KMS-11 (cell line): ENCODE measurements around the gene DYNC1LI1.
"Not testable (repeated sequence)": the region's sequence is repeated elsewhere in the genome, so short reads cannot be mapped to it uniquely, and the experiment has no call there.

Source experiments
- H2AFZ ChIP-seq: fragments of 200-600 bp; sonication (generic); 2 replicates; pipeline ENCODE4 v1.6.1; 2016; ENCODE audit warnings: antibody characterized with exemption, mixed run types, low read depth
- H3K27ac ChIP-seq: fragments of 200-600 bp; sonication (generic); 2 replicates; pipeline ENCODE4 v1.6.1; 2016; ENCODE audit warnings: mild to moderate bottlenecking, mixed run types
- H3K27me3 ChIP-seq: fragments of 200-600 bp; sonication (generic); 2 replicates; pipeline ENCODE4 v1.6.1; 2017; ENCODE audit warnings: mild to moderate bottlenecking, low read depth, mixed run types, moderate library complexity; ENCODE audit not compliant: insufficient read depth
- H3K36me3 ChIP-seq: fragments of 200-600 bp; sonication (generic); 2 replicates; pipeline ENCODE4 v1.6.1; 2017; ENCODE audit warnings: mild to moderate bottlenecking, mixed run types; ENCODE audit not compliant: insufficient read depth
- H3K4me1 ChIP-seq: fragments of 200-600 bp; sonication (generic); 2 replicates; pipeline ENCODE4 v1.6.1; 2016; ENCODE audit warnings: mild to moderate bottlenecking, low read depth, mixed run types; ENCODE audit not compliant: poor library complexity, severe bottlenecking
- H3K4me2 ChIP-seq: fragments of 200-600 bp; sonication (generic); 2 replicates; pipeline ENCODE4 v1.7.0; 2016; ENCODE audit warnings: mild to moderate bottlenecking, mixed run types
- H3K4me3 ChIP-seq: fragments of 200-600 bp; sonication (generic); IDR thresholded peaks from 2 replicates; pipeline ENCODE4 v1.6.1; 2017; ENCODE audit warnings: low read depth, low read length, mixed read lengths; ENCODE audit not compliant: insufficient read depth
- H3K79me2 ChIP-seq: fragments of 200-600 bp; sonication (generic); 2 replicates; pipeline ENCODE4 v1.6.1; 2016; ENCODE audit warnings: low read depth, mixed run types; ENCODE audit not compliant: insufficient read depth
- H3K9ac ChIP-seq: fragments of 200-600 bp; sonication (generic); 2 replicates; pipeline ENCODE4 v1.6.1; 2016; ENCODE audit warnings: mild to moderate bottlenecking, mixed run types
- H4K20me1 ChIP-seq: fragments of 200-600 bp; sonication (generic); 2 replicates; pipeline ENCODE4 v1.6.1; 2016; ENCODE audit warnings: mild to moderate bottlenecking, mixed run types; ENCODE audit not compliant: insufficient read depth
- TF ChIP-seq, protein P1 (sequence below): fragments of 200-600 bp; sonication (generic); conservative IDR thresholded peaks from 2 replicates; pipeline ENCODE4 v1.6.1; 2017; ENCODE audit warnings: low read depth, mild to moderate bottlenecking, antibody characterized with exemption, low read length, moderate library complexity, mixed read lengths

The DYNC1LI1 gene

DNA sequence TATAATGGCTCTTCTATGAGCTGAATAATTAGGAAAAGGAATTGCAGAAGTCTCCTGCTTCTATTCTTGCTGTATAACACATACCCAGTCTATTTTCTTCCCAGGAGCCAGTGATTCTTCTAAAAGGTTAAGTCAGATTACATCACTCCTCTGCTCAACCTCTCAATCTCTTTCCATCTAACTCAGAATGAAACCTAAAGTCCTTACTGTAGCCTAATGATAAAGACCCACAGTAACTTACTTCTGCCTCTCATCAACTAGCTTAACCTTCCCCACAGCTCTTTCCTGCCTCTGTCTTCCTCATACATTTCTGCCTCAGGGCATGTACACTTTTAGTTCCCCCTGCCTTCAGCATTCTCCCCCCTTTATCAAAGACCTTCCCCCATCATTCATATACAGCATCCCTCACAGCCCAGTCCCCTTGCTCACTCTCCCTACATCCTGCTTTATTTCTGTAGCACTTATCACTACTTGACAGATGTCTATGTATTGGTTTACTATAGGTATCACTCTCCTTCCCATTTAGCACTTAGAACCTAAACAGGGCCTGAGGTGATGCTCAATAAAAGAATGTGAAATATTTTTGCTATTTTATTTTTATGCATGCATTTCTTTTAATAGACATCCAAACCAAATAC lies 39.5 kb downstream of the DYNC1LI1 start:
- no peaks in the 10 kb centered on the region for H4K20me1 ChIP-seq
- H3K27ac ChIP-seq: no peak overlapping the region
- H2AFZ ChIP-seq: no peak overlapping the region
- H3K79me2 ChIP-seq: no peaks in the 10 kb centered on the region
- no peaks in the 10 kb centered on the region for H3K36me3 ChIP-seq
- no peak overlapping the region for H3K9ac ChIP-seq
- H3K4me2 ChIP-seq: no peak overlapping the region
- H3K27me3 ChIP-seq: no peaks in the 10 kb centered on the region
- H3K4me1 ChIP-seq: no peaks in the 10 kb centered on the region
- TF ChIP-seq, protein P1, sequence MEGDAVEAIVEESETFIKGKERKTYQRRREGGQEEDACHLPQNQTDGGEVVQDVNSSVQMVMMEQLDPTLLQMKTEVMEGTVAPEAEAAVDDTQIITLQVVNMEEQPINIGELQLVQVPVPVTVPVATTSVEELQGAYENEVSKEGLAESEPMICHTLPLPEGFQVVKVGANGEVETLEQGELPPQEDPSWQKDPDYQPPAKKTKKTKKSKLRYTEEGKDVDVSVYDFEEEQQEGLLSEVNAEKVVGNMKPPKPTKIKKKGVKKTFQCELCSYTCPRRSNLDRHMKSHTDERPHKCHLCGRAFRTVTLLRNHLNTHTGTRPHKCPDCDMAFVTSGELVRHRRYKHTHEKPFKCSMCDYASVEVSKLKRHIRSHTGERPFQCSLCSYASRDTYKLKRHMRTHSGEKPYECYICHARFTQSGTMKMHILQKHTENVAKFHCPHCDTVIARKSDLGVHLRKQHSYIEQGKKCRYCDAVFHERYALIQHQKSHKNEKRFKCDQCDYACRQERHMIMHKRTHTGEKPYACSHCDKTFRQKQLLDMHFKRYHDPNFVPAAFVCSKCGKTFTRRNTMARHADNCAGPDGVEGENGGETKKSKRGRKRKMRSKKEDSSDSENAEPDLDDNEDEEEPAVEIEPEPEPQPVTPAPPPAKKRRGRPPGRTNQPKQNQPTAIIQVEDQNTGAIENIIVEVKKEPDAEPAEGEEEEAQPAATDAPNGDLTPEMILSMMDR: no peak
- H3K4me3 ChIP-seq: no peak overlapping the region

DNA sequence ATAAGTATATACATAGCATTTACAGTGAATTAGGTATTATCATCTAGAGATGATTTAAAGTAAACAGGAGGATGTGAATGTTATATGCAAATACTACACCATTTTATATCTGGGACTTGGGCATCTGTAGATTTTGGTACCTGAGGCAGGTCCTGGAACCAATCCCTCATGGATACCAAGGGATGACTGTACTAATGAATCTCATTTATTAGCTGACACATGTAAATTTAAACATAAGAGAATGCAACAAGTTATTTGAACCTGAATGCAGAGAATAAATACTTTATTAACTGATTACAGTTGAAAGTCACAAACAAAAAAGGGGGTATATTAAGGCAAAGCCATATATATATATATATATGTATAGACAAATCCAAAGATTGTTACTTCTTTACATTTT lies 44.9 kb downstream of the DYNC1LI1 start:
- TF ChIP-seq, protein P1: no peak
- Histone ChIP-seq H3K36me3 (no peaks in the 10 kb centered on the region), H3K4me2 (no peak overlapping the region), H3K27me3 (no peaks in the 10 kb centered on the region), H3K4me1 (no peaks in the 10 kb centered on the region), H2AFZ (no peak overlapping the region), H3K9ac (no peak overlapping the region), H3K4me3 (no peak overlapping the region), H3K27ac (no peak overlapping the region), H3K79me2 (no peaks in the 10 kb centered on the region), H4K20me1 (no peaks in the 10 kb centered on the region)

DNA sequence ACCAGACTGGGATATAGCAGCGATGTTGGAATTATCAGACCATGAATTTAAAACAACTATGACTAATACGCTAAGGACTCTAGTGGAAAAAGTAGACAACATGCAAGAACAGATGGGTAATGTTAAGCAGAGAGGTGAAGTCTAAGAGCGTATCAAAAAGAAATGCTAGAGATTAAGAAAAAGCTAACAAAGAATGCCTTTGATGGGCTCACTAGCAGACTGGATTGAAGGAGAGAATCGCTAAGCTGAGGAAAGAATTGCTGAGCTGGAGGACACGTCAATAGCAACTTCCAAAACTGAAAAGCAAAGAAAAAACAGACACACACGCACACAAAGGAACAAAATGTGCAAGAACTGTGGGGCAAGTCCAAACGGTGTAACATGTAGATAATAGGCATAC lies 48.0 kb downstream of the DYNC1LI1 start:
- Histone ChIP-seq H3K4me3 (no peak overlapping the region), H3K27me3 (no peaks in the 10 kb centered on the region), H4K20me1 (no peaks in the 10 kb centered on the region), H3K9ac (no peak overlapping the region), H3K36me3 (no peaks in the 10 kb centered on the region), H3K27ac (no peak overlapping the region), H3K4me2 (no peak overlapping the region), H3K79me2 (no peaks in the 10 kb centered on the region), H3K4me1 (no peaks in the 10 kb centered on the region), H2AFZ (no peak overlapping the region)
- TF ChIP-seq, protein P1: no peak

DNA sequence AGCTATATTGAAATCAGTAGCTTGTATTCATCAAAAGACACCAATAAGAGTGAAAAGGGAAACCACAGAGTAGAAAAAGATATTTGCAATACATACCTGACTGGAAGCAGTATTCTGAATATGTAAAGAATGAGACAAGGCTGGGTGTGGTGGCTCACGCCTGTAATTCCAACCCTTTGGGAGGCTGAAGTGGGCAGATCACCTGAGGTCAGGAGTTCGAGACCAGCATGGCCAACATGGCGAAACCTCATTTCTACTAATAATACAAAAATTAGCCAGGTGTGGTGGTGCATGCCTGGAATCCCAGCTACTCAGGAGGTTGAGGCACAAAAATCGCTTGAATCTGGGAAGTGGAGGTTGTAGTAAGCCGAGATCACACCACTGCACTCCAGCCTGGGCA lies 51.7 kb downstream of the DYNC1LI1 start:
- H3K27me3 ChIP-seq, H3K4me1 ChIP-seq, H4K20me1 ChIP-seq: not testable (repeated sequence)

DNA sequence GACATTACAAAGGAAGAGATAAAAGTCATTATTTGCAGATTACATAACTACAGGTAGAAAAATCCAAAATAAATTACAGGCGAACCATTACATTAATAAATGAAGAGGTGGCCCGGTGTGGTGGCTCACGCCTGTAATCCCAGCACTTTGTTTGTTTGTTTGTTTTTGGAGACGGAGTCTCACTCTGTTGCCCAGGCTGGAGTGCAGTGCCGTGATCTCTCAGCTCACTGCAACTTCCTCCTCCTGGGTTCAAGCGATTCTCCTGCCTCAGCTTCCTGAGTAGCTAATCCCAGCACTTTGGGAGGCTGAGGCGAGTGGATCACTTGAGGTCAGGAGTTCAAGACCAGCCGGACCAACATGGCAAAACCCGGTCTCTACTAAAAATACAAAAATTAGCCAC lies 53.9 kb downstream of the DYNC1LI1 start:
- not testable (repeated sequence) for H3K4me3 ChIP-seq, H3K79me2 ChIP-seq, H3K9ac ChIP-seq, H3K36me3 ChIP-seq, H3K27ac ChIP-seq, H4K20me1 ChIP-seq, H3K4me2 ChIP-seq, H3K27me3 ChIP-seq, H2AFZ ChIP-seq, H3K4me1 ChIP-seq

More for the DNA sequence above, 51.7 kb downstream of the DYNC1LI1 start:
- not testable (repeated sequence) for H3K27ac ChIP-seq, H2AFZ ChIP-seq, H3K4me3 ChIP-seq, H3K4me2 ChIP-seq, H3K79me2 ChIP-seq, H3K9ac ChIP-seq, H3K36me3 ChIP-seq
